Osteoblast (primary cell): ENCODE data around the gene MTARC1. TPM values are rescaled to one million over a fixed set of nuclear protein-coding genes. Genes with fewer than 3 reads are reported as not detected.
A peak's percentile ranks its signal among the peaks of the same experiment; 100 is the strongest.

ENCODE experiments used
- DNase-seq: peaks from one replicate; pipeline ENCODE4 v3.0.0; 2011; ENCODE audit warnings: low spot score, mixed read lengths; ENCODE audit not compliant: insufficient read length; ENCODE audit errors: missing footprints
- H2AFZ ChIP-seq: 2 replicates; pipeline ENCODE4 v1.6.0; 2011; ENCODE audit warnings: mild to moderate bottlenecking, low read length
- H3K27ac ChIP-seq: 2 replicates; pipeline ENCODE4 v1.5.1; 2011; ENCODE audit warnings: mild to moderate bottlenecking, low read depth, low read length, moderate library complexity
- H3K27me3 ChIP-seq: 2 replicates; pipeline ENCODE4 v1.6.0; 2012; ENCODE audit warnings: mild to moderate bottlenecking, control low read depth, inconsistent platforms, low read length, moderate library complexity; ENCODE audit not compliant: insufficient read depth
- H3K36me3 ChIP-seq: 2 replicates; pipeline ENCODE4 v1.5.1; 2011; ENCODE audit warnings: mild to moderate bottlenecking, low read length, control low read depth, moderate library complexity; ENCODE audit not compliant: insufficient read depth
- H3K4me1 ChIP-seq: 2 replicates; pipeline ENCODE4 v1.5.1; 2011; ENCODE audit warnings: mild to moderate bottlenecking, low read length, control low read depth, moderate library complexity; ENCODE audit not compliant: insufficient read depth
- H3K4me2 ChIP-seq: 2 replicates; pipeline ENCODE4 v1.6.0; 2011; ENCODE audit warnings: mild to moderate bottlenecking, low read length; ENCODE audit not compliant: insufficient read depth
- H3K4me3 ChIP-seq: fragments of 200-600 bp; sonication (generic); 3 replicates; pipeline ENCODE4 v1.5.1; 2012; ENCODE audit warnings: mild to moderate bottlenecking, low read length, inconsistent platforms; ENCODE audit not compliant: insufficient read depth
- H3K79me2 ChIP-seq: 2 replicates; pipeline ENCODE4 v1.6.0; 2012; ENCODE audit warnings: mild to moderate bottlenecking, low read length, control low read depth, inconsistent platforms; ENCODE audit not compliant: insufficient read depth
- H3K9me3 ChIP-seq: 2 replicates; pipeline ENCODE4 v1.5.1; 2011; ENCODE audit warnings: low read depth, low read length, control low read depth
- H4K20me1 ChIP-seq: 2 replicates; pipeline ENCODE4 v1.6.0; 2012; ENCODE audit warnings: mild to moderate bottlenecking, low read length, control low read depth; ENCODE audit not compliant: insufficient read depth
- total RNA-seq: library from RNA; depleted of rRNA; stranded (reverse); fragments of >200 nt; gene quantifications from 2 replicates; pipeline ENCODE4 v1.2.3, GENCODE V29; 2012
- TF ChIP-seq, protein P1 (sequence below): IDR thresholded peaks from 2 replicates; pipeline ENCODE4 v1.5.1; 2011; ENCODE audit warnings: mild to moderate bottlenecking, low read depth, low read length, moderate library complexity; ENCODE audit errors: extremely low read depth

MTARC1 gene
- total RNA-seq, 1 donor, result 2.9 TPM

DNA sequence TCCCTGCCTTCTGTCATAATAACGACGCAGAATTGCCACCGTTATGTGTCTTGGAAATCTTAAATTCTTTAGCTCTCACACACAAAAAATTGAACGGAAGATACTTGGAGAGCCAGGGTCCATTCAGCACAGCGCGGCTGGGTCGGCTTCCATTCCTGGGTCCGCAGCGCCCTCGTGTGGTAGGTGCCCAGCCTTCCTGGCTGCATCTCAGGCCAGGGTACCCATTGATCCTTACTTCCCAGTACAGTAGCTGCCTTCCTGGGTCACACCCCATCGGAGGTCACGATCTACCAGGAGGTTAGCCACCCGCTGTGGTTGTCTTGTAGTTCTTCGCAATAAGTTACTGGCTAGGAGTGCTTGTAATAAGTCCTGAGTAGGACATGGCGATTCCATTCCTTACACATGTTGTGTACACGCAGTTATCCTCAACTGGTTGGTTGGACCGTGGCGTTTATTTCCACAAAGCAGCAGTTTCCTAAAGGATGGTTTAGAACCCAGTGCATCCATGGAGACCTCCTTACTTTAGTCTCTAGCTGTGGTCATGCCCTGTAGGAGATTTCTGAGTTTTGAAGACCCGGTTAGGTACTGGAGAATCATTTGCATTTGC is 9.9 kb upstream of the MTARC1 start:
- Histone ChIP-seq H3K4me2 (no peak overlapping the region), H4K20me1 (no peaks in the 10 kb centered on the region), H3K27me3 (no peaks in the 10 kb centered on the region), H3K4me1 (no peaks in the 10 kb centered on the region), H3K36me3 (no peaks in the 10 kb centered on the region), H3K9me3 (no peaks in the 10 kb centered on the region), H3K79me2 (no peaks in the 10 kb centered on the region), H3K4me3 (no peak overlapping the region), H3K27ac (no peak overlapping the region), H2AFZ (no peak overlapping the region)
- TF ChIP-seq, protein P1, sequence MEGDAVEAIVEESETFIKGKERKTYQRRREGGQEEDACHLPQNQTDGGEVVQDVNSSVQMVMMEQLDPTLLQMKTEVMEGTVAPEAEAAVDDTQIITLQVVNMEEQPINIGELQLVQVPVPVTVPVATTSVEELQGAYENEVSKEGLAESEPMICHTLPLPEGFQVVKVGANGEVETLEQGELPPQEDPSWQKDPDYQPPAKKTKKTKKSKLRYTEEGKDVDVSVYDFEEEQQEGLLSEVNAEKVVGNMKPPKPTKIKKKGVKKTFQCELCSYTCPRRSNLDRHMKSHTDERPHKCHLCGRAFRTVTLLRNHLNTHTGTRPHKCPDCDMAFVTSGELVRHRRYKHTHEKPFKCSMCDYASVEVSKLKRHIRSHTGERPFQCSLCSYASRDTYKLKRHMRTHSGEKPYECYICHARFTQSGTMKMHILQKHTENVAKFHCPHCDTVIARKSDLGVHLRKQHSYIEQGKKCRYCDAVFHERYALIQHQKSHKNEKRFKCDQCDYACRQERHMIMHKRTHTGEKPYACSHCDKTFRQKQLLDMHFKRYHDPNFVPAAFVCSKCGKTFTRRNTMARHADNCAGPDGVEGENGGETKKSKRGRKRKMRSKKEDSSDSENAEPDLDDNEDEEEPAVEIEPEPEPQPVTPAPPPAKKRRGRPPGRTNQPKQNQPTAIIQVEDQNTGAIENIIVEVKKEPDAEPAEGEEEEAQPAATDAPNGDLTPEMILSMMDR, result peak; percentile 96
- peak; percentile 88 for DNase-seq

DNA sequence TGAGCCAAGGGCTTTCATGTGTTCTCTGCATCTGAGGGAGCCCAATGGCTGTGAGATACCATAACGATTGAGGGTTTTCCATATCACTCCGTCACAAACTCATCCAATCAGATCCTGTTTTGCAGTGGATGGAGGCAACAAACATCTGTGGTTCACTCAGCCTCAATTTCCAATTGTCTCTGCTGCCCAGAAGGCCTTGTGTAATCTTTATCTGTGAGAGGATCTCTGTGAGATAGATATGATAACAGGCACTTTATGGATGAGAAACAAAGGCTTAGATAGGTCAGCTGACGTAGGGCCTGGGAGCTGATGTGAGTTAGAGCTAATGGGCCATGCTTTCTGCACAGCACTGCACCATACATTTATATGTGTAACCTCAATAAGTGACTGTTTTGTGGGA is 3.3 kb upstream of the MTARC1 start:
- Histone ChIP-seq H3K9me3 (no peaks in the 10 kb centered on the region), H3K4me3 (no peak overlapping the region), H3K27me3 (no peaks in the 10 kb centered on the region), H3K27ac (no peak overlapping the region), H3K79me2 (no peaks in the 10 kb centered on the region), H2AFZ (no peak overlapping the region), H3K36me3 (no peaks in the 10 kb centered on the region), H3K4me1 (peaks cover 8% of the 10 kb centered on the region), H4K20me1 (no peaks in the 10 kb centered on the region), H3K4me2 (no peak overlapping the region)
- no peak for DNase-seq
- TF ChIP-seq, protein P1, result no peak

DNA sequence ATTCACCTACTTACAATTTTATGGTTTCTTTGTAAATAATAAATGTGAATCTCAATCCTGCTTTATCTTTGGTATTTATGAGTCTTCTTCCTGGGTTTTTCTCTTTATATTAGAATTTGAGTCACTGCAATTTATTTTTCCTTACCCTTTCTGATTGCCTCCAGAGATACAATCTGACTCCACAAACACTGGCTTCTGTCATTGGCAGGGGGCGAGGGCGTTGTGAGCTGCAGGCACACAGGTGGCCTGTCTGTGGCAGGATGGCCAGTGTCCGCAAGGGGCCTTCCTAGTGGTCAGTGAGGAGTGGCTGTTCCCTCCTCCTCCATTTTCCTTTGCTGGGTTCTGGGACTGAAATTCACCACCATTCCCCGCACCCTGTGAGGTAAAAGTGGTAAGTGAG is 2.0 kb upstream of the MTARC1 start:
- Histone ChIP-seq H2AFZ (no peak overlapping the region), H3K4me1 (peaks cover 8% of the 10 kb centered on the region), H4K20me1 (no peaks in the 10 kb centered on the region), H3K36me3 (no peaks in the 10 kb centered on the region), H3K4me2 (no peak overlapping the region), H3K27ac (no peak overlapping the region), H3K9me3 (no peaks in the 10 kb centered on the region), H3K27me3 (no peaks in the 10 kb centered on the region), H3K4me3 (no peak overlapping the region), H3K79me2 (no peaks in the 10 kb centered on the region)
- DNase-seq, result no peak
- TF ChIP-seq, protein P1, result no peak

DNA sequence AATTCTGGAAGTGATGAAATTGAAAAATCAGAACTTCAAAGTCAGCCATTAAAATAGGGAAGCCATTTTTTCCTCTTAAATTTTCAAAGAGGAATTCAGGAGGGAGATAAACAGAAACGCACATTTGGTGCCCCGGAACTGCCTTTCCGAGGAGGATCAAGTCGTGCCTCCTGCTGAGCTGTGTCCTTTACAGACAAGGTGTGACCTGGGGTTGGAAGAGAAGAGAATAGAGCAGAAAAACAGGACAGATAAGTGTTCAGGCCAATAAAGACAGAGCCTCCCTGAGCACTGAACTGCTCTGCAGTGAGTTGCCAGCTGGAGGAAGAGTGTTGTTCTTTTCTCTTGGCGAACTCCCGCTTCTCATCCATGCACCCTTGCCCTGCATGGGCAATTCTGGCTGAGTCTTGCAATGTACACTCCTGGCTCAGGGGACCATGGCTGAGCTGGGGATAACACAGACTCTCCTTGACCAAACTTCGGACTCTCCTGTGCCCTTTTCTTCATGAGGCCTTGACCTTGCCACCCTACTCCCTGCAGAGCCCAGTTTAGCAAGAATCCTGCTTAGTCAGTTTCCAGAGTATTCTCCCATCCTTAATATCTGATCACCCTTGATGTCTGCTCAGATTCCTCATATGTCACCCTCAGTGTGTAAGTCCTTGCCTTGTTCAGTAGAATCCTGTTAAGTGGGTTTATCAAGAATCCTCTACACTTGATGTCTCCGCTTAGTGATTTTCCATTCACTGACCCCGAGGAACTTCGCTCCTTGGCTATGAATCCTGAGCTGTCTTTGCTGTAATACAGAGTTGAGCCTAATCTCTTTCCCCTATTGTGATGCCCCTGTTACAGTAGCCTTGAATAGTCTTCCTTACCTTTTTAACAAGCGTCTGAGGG is 1.3 kb upstream of the MTARC1 start:
- Histone ChIP-seq H3K4me2 (peak overlapping the region; percentile 85), H4K20me1 (no peaks in the 10 kb centered on the region), H3K36me3 (no peaks in the 10 kb centered on the region), H3K4me3 (no peak overlapping the region), H3K79me2 (no peaks in the 10 kb centered on the region), H3K27ac (no peak overlapping the region), H3K4me1 (peaks cover 8% of the 10 kb centered on the region), H3K27me3 (no peaks in the 10 kb centered on the region), H2AFZ (no peak overlapping the region), H3K9me3 (no peaks in the 10 kb centered on the region)
- DNase-seq, result no peak
- TF ChIP-seq, protein P1, result no peak
